ENCODE results near the gene MVB12B. TPM values are rescaled to one million over a fixed set of nuclear protein-coding genes. Genes with fewer than 3 reads are reported as not detected.

The MVB12B gene
- total and polyA plus RNA-seq, 2 of the 8 experiments (the other 6 are each of a cell fraction or from before 2014, with no cell fraction given) = 2.6 to 5.0 TPM

DNA sequence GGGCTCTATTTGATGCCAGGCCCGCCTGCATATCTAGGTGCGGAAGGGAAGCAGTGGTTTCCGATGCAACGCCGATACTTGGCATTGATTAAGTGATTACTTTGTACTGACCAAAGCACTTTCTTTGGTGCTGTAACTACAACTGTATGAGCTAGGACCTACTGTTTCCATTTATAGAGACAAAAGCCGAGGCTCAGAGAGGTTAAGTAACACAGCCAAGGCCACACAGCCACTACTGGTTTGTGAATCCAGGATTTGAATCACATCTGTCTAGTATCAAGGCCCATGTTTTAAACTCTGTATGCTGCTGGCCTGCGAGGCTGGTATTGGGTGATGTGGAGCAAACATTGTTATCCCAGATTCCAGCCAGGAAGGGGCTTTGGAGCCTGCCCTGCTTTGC lies 41.4 kb downstream of the MVB12B start:
- Histone ChIP-seq H4K5ac (ENCODE audit: insufficient read length, low read depth, low read length) (no peak overlapping the region), H3K56ac (replicated peaks; ENCODE audit: insufficient read length, low read depth, low read length) (no peak overlapping the region), H3K4ac (replicated peaks; ENCODE audit: insufficient read length, low read depth, low read length) (no peak overlapping the region), H3K36me3 (ENCODE audit: control insufficient read depth in 2 of 4, insufficient read depth in 4 of 4, low read length in 3 of 4) (peaks cover 0 to 3% (median 0%) of the 10 kb centered on the region in 4 experiments; a peak in 1 of 8 replicates), H4K91ac (replicated peaks; ENCODE audit: insufficient read length, low read length) (no peak overlapping the region), H2AFZ (ENCODE audit: low read length) (no peak overlapping the region), H3K4me1 (replicated peaks in 1 of 4; ENCODE audit: control insufficient read depth in 3 of 4, insufficient read depth in 4 of 4, low read length in 3 of 4) (peaks cover 0 to 2% (median under 1%) of the 10 kb centered on the region in 4 experiments; a peak in 4 of 7 replicates), H3K18ac (ENCODE audit: extremely low read depth, low read length) (no peak overlapping the region), H4K8ac (ENCODE audit: extremely low read depth, insufficient read depth, low read length) (no peak overlapping the region), H3K4me2 (ENCODE audit: insufficient read depth in 1 of 2, low read depth in 2 of 2, low read length in 2 of 2) (no peak overlapping the region), H4K20me1 (replicated peaks in 1 of 2; ENCODE audit: control insufficient read depth in 1 of 2, insufficient read depth in 2 of 2, low read length in 2 of 2) (no peaks in the 10 kb centered on the region), H3K27ac (ENCODE audit: low read depth, low read length) (no peak overlapping the region), H2BK15ac (ENCODE audit: low read length) (no peak overlapping the region), H3K79me2 (ENCODE audit: control insufficient read depth in 1 of 2, insufficient read depth in 2 of 2, low read length in 2 of 2) (no peaks in the 10 kb centered on the region), H3K4me3 (ENCODE audit: extremely low read depth in 1 of 4, insufficient read depth in 2 of 4, low read depth in 3 of 4, low read length in 4 of 4) (no peak overlapping the region), H3K23ac (ENCODE audit: insufficient read length) (no peak overlapping the region), H2BK5ac (ENCODE audit: low read depth, low read length) (no peak overlapping the region), H3K79me1 (ENCODE audit: low read depth, low read length) (no peaks in the 10 kb centered on the region), H3K9me3 (ENCODE audit: insufficient read depth in 2 of 2, low read depth in 1 of 2, low read length in 1 of 2) (no peaks in the 10 kb centered on the region), H2BK20ac (ENCODE audit: low read length) (no peak overlapping the region), H2BK12ac (ENCODE audit: low read depth, low read length) (no peak overlapping the region), H2AK5ac (ENCODE audit: low read depth, low read length) (no peak overlapping the region), H3K14ac (ENCODE audit: insufficient read length) (no peak overlapping the region), H3K23me2 (ENCODE audit: low read depth, low read length) (no peaks in the 10 kb centered on the region), H3K27me3 (replicated peaks in 1 of 4; ENCODE audit: control insufficient read depth in 3 of 4, extremely low read depth in 1 of 4, insufficient read depth in 3 of 4, low read length in 3 of 4) (no peaks in the 10 kb centered on the region), H3K9ac (replicated peaks in 1 of 4; ENCODE audit: extremely low read depth in 1 of 4, low read depth in 3 of 4, low read length in 3 of 4) (no peak overlapping the region), H2BK120ac (replicated peaks; ENCODE audit: low read depth, low read length) (no peak overlapping the region)
- FAIRE-seq = no peak
- DNase-seq (ENCODE audit: low read depth in 1 of 2, low spot score in 2 of 2) = no peak
- WGBS, 2 experiments (ENCODE audit: extremely low coverage in 1 of 2, insufficient coverage in 1 of 2, insufficient read length in 1 of 2, insufficient replicate concordance in 2 of 2, low coverage in 1 of 2, low lambda C conversion rate in 2 of 2, missing lambda C conversion rate in 1 of 2) = 97% methylated on average over 7 of the region's 7 CpGs; no CpG with 5 or more reads in 1 of the 2 experiments
- POLR2A ChIA-PET (ENCODE audit: partially characterized antibody) = no interaction called here
- CTCF ChIA-PET (ENCODE audit: partially characterized antibody) = interaction anchor here (0.8 to 2.1 kb wide), 5 partner anchors 8 to 66 kb away, joined by 3 to 8 read pairs (median 3); no protein-coding TSS in a partner anchor
- TF ChIP-seq KDM5A (IDR thresholded peaks at IDR 0.05; ENCODE audit: low read length) (no peak), ZNF274 (IDR thresholded peaks at IDR 0.05; ENCODE audit: borderline replicate concordance, extremely low read depth, low read length) (no peak), RAD21 (IDR thresholded peaks at IDR 0.05 in 1 of 2, conservative IDR thresholded peaks at IDR 0.05 in 1 of 2; ENCODE audit: low read depth in 2 of 2, low read length in 2 of 2) (no peak), SP2 (IDR thresholded peaks at IDR 0.05; ENCODE audit: low read length) (no peak), CHD2 (IDR thresholded peaks at IDR 0.05; ENCODE audit: low read length) (no peak), SP1 (IDR thresholded peaks at IDR 0.05; ENCODE audit: low read depth, low read length) (no peak), SUZ12 (IDR thresholded peaks at IDR 0.05; ENCODE audit: low read length) (no peak), JUN (IDR thresholded peaks at IDR 0.05; ENCODE audit: low read depth, low read length) (no peak), USF2 (IDR thresholded peaks at IDR 0.05; ENCODE audit: low read length) (no peak), TCF12 (IDR thresholded peaks at IDR 0.05; ENCODE audit: low read depth, low read length) (no peak), PHF8 (conservative IDR thresholded peaks at IDR 0.05; ENCODE audit: low read depth, low read length) (no peak)
- TF ChIP-seq, protein P1, sequence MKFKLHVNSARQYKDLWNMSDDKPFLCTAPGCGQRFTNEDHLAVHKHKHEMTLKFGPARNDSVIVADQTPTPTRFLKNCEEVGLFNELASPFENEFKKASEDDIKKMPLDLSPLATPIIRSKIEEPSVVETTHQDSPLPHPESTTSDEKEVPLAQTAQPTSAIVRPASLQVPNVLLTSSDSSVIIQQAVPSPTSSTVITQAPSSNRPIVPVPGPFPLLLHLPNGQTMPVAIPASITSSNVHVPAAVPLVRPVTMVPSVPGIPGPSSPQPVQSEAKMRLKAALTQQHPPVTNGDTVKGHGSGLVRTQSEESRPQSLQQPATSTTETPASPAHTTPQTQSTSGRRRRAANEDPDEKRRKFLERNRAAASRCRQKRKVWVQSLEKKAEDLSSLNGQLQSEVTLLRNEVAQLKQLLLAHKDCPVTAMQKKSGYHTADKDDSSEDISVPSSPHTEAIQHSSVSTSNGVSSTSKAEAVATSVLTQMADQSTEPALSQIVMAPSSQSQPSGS (IDR thresholded peaks at IDR 0.05; ENCODE audit: low read length) = no peak
